ENCODE results near the gene ABI1.

GRCh38 chr10:26903431-26904217, 42.9 kb upstream of the ABI1 start:
- no peak for TF ChIP-seq CTCF (IDR thresholded peaks at IDR 0.05; ENCODE audit: borderline replicate concordance, extremely low read depth, low read length, poor library complexity, severe bottlenecking)
- TF ChIP-seq EZH2 (IDR thresholded peaks at IDR 0.05; ENCODE audit: borderline replicate concordance, low read depth, low read length, severe bottlenecking), result no peak

All from DND-41 (cell line).